CD4-positive, CD25-positive, alpha-beta regulatory T cell (primary cell): ENCODE measurements around the gene IFFO2. TPM values are rescaled to one million over a fixed set of nuclear protein-coding genes. Genes with fewer than 3 reads are reported as not detected.

Source experiments
- polyA plus RNA-seq, 4 donors: library from polyadenylated mRNA; unstranded; fragments of 300-500 nt; fragmentation: Illumina TruSeq; gene quantifications; one replicate each; pipeline ENCODE4 v1.2.3, GENCODE V29; 2021
- total RNA-seq: library from RNA; stranded (reverse); gene quantifications from one replicate; pipeline ENCODE4 v1.2.3, GENCODE V29; 2022

Gene IFFO2
- total and polyA plus RNA-seq, 5 donors from 2014 or later: 1.4 to 101 (median 3.0) TPM

Other genes with a start within 250 kb of the IFFO2 start
- not detected for gene TAS1R2, start 97.0 kb downstream of the IFFO2 start, total RNA-seq
- gene TAS1R2, start 97.0 kb downstream of the IFFO2 start, polyA plus RNA-seq: not detected
- 1.4 TPM for gene ALDH4A1, start 54.1 kb downstream of the IFFO2 start, total RNA-seq
- gene ALDH4A1, start 54.1 kb downstream of the IFFO2 start, polyA plus RNA-seq: 1 to 10 TPM; 1.0 to 2.0 (median 1.5) TPM